Activated CD4-positive, alpha-beta T cell treated with anti-CD3 and anti-CD28 coated beads for 36 hours (primary cell): ENCODE measurements around the gene MTUS2. TPM values are rescaled to one million over a fixed set of nuclear protein-coding genes. Genes with fewer than 3 reads are reported as not detected.

ENCODE experiments used
- ATAC-seq: fragments of 200-7000 bp; cut with Tn5 transposase; one replicate; pipeline ENCODE4 v1.10.0; 2021; ENCODE audit warnings: mild to moderate bottlenecking, moderate library complexity
- CTCF ChIA-PET: fragments of 350-600 bp; sonication (Branson Sonifier 250); formaldehyde crosslinking; loops from one replicate; lab custom pipeline; 2021; ENCODE audit warnings: antibody characterized with exemption; lab: Charles Lee
- POLR2A ChIA-PET: fragments of 350-600 bp; sonication (Branson Sonifier 250); formaldehyde crosslinking; loops from one replicate; lab custom pipeline; 2021; ENCODE audit warnings: antibody characterized with exemption, inconsistent platforms; lab: Charles Lee
- DNase-seq: peaks from one replicate; pipeline ENCODE4 v3.0.0-alpha.2; 2020
- H3K27ac Mint-ChIP-seq: one replicate; pipeline ENCODE4 v1.8.0; 2021; ENCODE audit warnings: mixed read lengths
- H3K27me3 Mint-ChIP-seq: one replicate; pipeline ENCODE4 v1.8.0; 2021; ENCODE audit warnings: mixed read lengths
- H3K36me3 Mint-ChIP-seq: one replicate; pipeline ENCODE4 v1.8.0; 2021; ENCODE audit warnings: low read depth, mixed read lengths
- H3K4me1 Mint-ChIP-seq: one replicate; pipeline ENCODE4 v1.8.0; 2021; ENCODE audit warnings: mixed read lengths
- H3K4me3 Mint-ChIP-seq: one replicate; pipeline ENCODE4 v1.8.0; 2021; ENCODE audit warnings: mild to moderate bottlenecking, moderate library complexity, mixed read lengths
- H3K9me3 Mint-ChIP-seq: one replicate; pipeline ENCODE4 v1.8.0; 2021; ENCODE audit warnings: low read depth, mixed read lengths
- intact Hi-C, 2 experiments: fragments of 100-400 bp; cut with DNase I in 1 of 2; cut with micrococcal nuclease in 1 of 2; formaldehyde crosslinking; loops; one replicate each; pipeline versions ENCODE4 v1.14.2 to v1.15.1; 2022 to 2024; cut with DNase I, micrococcal nuclease
- total RNA-seq, 2 experiments: library from RNA; stranded (reverse); gene quantifications; one replicate each; pipeline ENCODE4 v1.2.3, GENCODE V29; 2021

Gene MTUS2
- under 1 TPM in 1 of 2 experiments, not detected in 1; 0.05 TPM for total RNA-seq

- H3K9me3 Mint-ChIP-seq: peaks cover 4% of the 10 kb centered on the region
- no peaks in the 10 kb centered on the region for H3K36me3 Mint-ChIP-seq
- ChIA-PET POLR2A (no interaction called here), CTCF (interaction anchor here (0.6 to 1.8 kb wide), 5 partner anchors 19 to 845 kb away, joined by 3 to 5 read pairs (median 4); no protein-coding TSS in a partner anchor)
- H3K27ac Mint-ChIP-seq: no peak within 1 kb of the TSS
- peaks cover 55% of the 10 kb centered on the region for H3K27me3 Mint-ChIP-seq
- H3K4me1 Mint-ChIP-seq: peaks cover 2% of the 10 kb centered on the region
- peak within 1 kb of the TSS; percentile 56 for H3K4me3 Mint-ChIP-seq
- peak; percentile 28 for ATAC-seq
- peak; percentile 54 for DNase-seq
- intact Hi-C loops: no loop called here
Observed at GRCh38 chr13:28820099-28821051, at the start of gene MTUS2. Gene MTUS2, plus strand, starts transcription at chr13:28820339.

DNA sequence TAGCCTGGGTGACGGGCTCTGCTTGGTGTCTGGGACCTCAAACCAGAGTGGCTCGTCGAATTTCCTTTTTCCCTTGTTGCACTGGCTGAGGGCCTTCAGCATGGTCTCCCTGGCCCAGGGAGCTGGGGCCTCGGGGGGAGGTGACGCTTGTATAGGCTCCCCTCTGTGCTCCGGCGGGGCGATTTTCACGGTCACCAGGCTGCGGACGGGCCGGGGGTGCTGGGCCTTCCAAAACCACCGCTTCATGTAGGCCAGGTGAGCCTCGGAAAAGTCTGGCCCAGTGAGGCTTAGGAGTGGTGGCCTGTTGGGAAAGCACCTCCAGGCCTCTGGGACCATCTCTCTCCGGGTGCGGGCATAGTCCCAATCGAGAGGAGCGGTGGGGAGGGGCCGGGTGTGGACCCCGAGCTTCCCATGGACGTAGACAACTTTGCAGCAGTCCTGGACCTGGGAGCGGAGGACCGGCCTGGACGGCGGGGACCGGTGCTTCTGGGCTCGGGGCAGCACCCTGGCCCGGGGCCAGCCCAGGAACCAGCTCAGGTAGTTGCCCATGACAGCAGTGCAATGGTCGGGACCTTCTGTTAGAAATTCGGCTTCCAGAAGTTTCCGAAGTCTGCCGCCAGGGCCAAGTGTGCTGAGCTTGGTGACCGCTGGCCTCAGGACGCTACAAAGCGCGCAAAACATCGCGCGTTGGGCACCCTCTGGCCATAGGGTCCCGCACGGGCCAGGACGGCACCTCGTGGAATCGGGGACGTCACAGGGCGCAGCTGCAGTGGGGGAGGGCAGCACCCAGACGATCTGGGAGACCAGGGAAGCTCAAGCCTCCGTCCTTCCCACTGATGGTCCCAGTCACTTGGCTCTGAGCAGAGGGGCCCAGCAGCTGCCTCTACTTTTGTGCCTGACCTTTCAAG, 41.6 kb upstream of the MTUS2 start:
- CTCF ChIA-PET: no interaction called here
- no peak for ATAC-seq
- DNase-seq: no peak
- POLR2A ChIA-PET: no interaction called here
- Mint-ChIP-seq H3K27me3 (peaks cover 25% of the 10 kb centered on the region), H3K36me3 (peaks cover 4% of the 10 kb centered on the region), H3K4me1 (no peaks in the 10 kb centered on the region), H3K4me3 (no peak overlapping the region), H3K27ac (no peak overlapping the region), H3K9me3 (peaks cover 8% of the 10 kb centered on the region)
- intact Hi-C loops: no loop called here

DNA sequence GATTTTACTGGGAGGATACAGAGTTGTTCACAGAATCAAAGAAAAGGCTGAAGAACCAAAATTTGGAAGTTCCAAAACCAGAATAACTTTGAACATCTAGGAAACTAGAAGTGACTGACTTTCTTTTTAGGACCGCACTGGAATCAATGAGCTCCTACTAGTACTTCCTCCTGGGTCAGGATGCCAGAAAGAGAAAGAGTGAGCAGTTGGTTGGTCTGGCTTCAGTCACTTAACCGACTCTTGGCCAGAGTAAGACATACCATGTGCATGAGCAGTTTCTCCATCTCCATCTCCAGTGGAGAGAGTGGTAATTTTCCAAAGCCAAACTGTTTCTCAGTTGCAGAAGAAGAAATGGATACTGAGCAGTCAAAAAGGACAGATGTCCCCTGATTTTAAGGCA, 27.1 kb upstream of the MTUS2 start:
- no peaks in the 10 kb centered on the region for H3K36me3 Mint-ChIP-seq
- no peaks in the 10 kb centered on the region for H3K4me1 Mint-ChIP-seq
- DNase-seq (no peak), ATAC-seq (no peak)
- no peak overlapping the region for H3K4me3 Mint-ChIP-seq
- ChIA-PET POLR2A (no interaction called here), CTCF (no interaction called here)
- H3K27me3 Mint-ChIP-seq: peaks cover 25% of the 10 kb centered on the region
- intact Hi-C loops: no loop called here
- no peak overlapping the region for H3K27ac Mint-ChIP-seq
- H3K9me3 Mint-ChIP-seq: no peaks in the 10 kb centered on the region

- Mint-ChIP-seq H3K27me3 (peaks cover 23% of the 10 kb centered on the region), H3K27ac (no peak overlapping the region), H3K4me1 (no peaks in the 10 kb centered on the region), H3K9me3 (no peaks in the 10 kb centered on the region), H3K36me3 (no peaks in the 10 kb centered on the region), H3K4me3 (no peak overlapping the region)
- intact Hi-C loops: no loop called here
- ATAC-seq (no peak), DNase-seq (no peak)
- ChIA-PET POLR2A (no interaction called here), CTCF (interaction anchor here (0.6 to 1.4 kb wide), 3 partner anchors 19 to 55 kb away, joined by 3 to 6 read pairs (median 5); partner anchors contain the start of gene MTUS2)
Observed at GRCh38 chr13:28794396-28794795, 25.7 kb upstream of the MTUS2 start.

DNA sequence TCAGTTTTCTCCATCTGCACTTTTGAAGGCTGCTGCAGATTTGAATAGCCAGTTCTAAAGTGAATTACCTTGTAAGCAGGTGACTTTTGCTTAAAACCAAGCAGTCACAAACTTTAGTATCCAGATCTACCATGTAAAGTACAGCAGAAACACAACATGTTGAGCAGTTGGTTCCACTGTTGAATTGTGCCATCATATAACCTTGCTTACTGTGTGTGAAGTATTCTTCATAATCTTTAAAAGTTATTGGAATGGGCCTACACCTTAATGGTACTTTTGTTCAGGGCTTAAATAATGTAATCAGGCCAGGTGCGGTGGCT, 23.2 kb upstream of the MTUS2 start:
- DNase-seq: no peak
- H3K4me3 Mint-ChIP-seq: peak overlapping the region; percentile 32
- H3K27ac Mint-ChIP-seq: no peak overlapping the region
- no peaks in the 10 kb centered on the region for H3K4me1 Mint-ChIP-seq
- H3K36me3 Mint-ChIP-seq: no peaks in the 10 kb centered on the region
- ATAC-seq: no peak
- no peaks in the 10 kb centered on the region for H3K9me3 Mint-ChIP-seq
- peaks cover 19% of the 10 kb centered on the region for H3K27me3 Mint-ChIP-seq
- intact Hi-C loops: loop anchor here (1.0 to 5.0 kb wide), 4 partner anchors 115 to 738 kb away; no protein-coding TSS in a partner anchor
- CTCF ChIA-PET: interaction anchor here (0.6 to 1.6 kb wide), 23 partner anchors 14 to 567 kb away, joined by 3 to 8 read pairs (median 3); partner anchors contain the start of gene POMP
- POLR2A ChIA-PET: no interaction called here

DNA sequence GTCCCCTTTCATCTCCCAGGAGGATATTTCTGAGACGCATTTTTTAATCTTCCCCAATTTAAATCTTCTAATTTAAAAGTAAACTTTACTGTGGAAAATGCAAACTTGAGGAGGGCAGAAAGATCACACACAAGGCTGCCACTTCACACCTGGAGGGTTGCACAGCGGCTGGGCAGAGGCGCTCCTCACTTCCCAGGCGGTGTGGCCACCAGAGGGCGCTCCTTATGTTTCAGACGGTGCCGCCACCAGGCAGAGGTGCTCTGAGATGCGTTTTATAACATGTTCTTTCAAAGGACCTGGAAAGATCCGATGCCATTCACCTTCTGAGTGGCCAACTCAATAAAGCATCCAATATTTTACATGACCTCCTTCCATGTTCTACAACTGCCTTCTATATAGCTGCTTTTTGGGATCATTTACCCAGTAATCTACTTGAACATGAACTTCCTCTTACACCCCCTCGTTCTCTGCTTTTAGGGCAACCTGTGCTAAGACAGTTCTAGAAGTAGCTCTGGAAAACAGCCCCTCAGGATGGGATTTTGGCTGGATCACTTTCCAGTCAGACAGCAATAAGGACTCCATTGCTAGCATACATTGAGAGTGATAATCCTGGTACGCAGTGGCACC, 14.8 kb upstream of the MTUS2 start:
- Mint-ChIP-seq H3K4me1 (no peaks in the 10 kb centered on the region), H3K27me3 (peaks cover 11% of the 10 kb centered on the region), H3K36me3 (no peaks in the 10 kb centered on the region), H3K9me3 (peaks cover 15% of the 10 kb centered on the region), H3K4me3 (no peak overlapping the region), H3K27ac (no peak overlapping the region)
- DNase-seq (peak; percentile 78), ATAC-seq (no peak)
- ChIA-PET POLR2A (no interaction called here), CTCF (interaction anchor here (1.6 to 1.8 kb wide), 2 partner anchors 8 to 18 kb away, joined by 5 to 6 read pairs; no protein-coding TSS in a partner anchor)
- intact Hi-C loops: loop anchor here in 1 of 2 experiments (1.0 kb wide), 1 partner anchor 558 kb away; no protein-coding TSS in a partner anchor

- H3K9me3 Mint-ChIP-seq: peaks cover 2% of the 10 kb centered on the region
- ChIA-PET CTCF (interaction anchor here (0.7 kb wide), 1 partner anchor 19 kb away, joined by 3 read pairs; no protein-coding TSS in a partner anchor), POLR2A (no interaction called here)
- peaks cover 38% of the 10 kb centered on the region for H3K27me3 Mint-ChIP-seq
- intact Hi-C loops: no loop called here
- ATAC-seq (no peak), DNase-seq (no peak)
- no peak overlapping the region for H3K4me3 Mint-ChIP-seq
- H3K4me1 Mint-ChIP-seq: peaks cover 2% of the 10 kb centered on the region
- H3K36me3 Mint-ChIP-seq: no peaks in the 10 kb centered on the region
- H3K27ac Mint-ChIP-seq: no peak overlapping the region
Observed at GRCh38 chr13:28817204-28817603, 2.9 kb upstream of the MTUS2 start.

GRCh38 chr13:28819046-28819730, 951 bp upstream of the MTUS2 start:
- Mint-ChIP-seq H3K9me3 (peaks cover 4% of the 10 kb centered on the region), H3K27me3 (peaks cover 52% of the 10 kb centered on the region), H3K36me3 (no peaks in the 10 kb centered on the region), H3K27ac (no peak overlapping the region), H3K4me3 (no peak overlapping the region), H3K4me1 (peaks cover 2% of the 10 kb centered on the region)
- intact Hi-C loops: loop anchor here in 1 of 2 experiments (2.0 kb wide), 1 partner anchor 544 kb away; no protein-coding TSS in a partner anchor
- DNase-seq: peak; percentile 6
- POLR2A ChIA-PET: interaction anchor here (0.7 kb wide), 1 partner anchor 23 kb away, joined by 4 read pairs; no protein-coding TSS in a partner anchor
- ATAC-seq: no peak
- CTCF ChIA-PET: interaction anchor here (0.8 to 1.8 kb wide), 4 partner anchors 11 to 91 kb away, joined by 3 to 5 read pairs (median 4); no protein-coding TSS in a partner anchor

DNA sequence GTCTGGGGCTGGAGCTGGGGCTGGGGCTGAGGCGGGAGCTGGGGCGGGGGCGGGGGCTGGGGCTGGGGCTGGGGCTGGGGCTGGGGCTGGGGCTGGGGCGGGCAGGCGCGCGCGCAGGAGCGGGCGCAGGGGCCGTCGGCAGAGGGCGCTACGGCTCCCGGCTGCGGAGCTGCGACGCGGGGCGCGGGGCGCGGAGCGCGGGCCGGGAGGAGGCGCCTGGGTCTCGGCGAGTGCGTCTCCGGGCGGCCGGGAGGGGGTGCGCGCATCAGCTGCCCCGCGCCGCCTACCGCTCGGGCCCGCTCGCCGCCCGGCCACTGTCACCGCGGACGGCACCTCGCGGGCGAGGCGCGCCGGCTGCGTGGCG, 422 bp upstream of the MTUS2 start:
- H3K4me3 Mint-ChIP-seq: no peak overlapping the region
- peak; percentile 92 for ATAC-seq
- H3K9me3 Mint-ChIP-seq: peaks cover 4% of the 10 kb centered on the region
- peaks cover 54% of the 10 kb centered on the region for H3K27me3 Mint-ChIP-seq
- H3K27ac Mint-ChIP-seq: no peak overlapping the region
- peak; percentile 78 for DNase-seq
- no peaks in the 10 kb centered on the region for H3K36me3 Mint-ChIP-seq
- intact Hi-C loops: loop anchor here in 1 of 2 experiments (2.0 kb wide), 1 partner anchor 543 kb away; no protein-coding TSS in a partner anchor
- ChIA-PET CTCF (interaction anchor here (1.0 to 1.8 kb wide), 3 partner anchors 10 to 91 kb away, joined by 3 to 5 read pairs (median 4); no protein-coding TSS in a partner anchor), POLR2A (no interaction called here)
- H3K4me1 Mint-ChIP-seq: peaks cover 2% of the 10 kb centered on the region

DNA sequence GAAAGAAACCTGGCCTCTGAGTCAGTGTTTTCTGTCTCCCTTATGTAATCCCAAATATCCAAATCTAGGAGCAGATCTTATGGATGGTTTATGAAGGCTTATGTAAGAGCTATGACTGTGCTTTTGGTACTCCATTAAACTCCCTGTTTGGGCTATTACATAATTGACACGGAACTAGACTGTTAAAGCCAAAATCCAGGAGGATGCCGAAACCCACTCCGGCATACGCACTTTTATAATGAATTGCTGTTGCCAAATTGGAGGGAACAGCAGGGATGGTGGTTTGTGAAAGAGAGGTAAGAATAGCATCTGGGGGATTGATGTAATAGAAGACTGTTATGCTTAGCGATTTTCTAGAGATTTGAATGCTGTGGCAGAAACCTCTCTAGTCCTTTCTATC, 2.0 kb downstream of the MTUS2 start:
- Mint-ChIP-seq H3K27ac (no peak overlapping the region), H3K27me3 (peaks cover 51% of the 10 kb centered on the region), H3K9me3 (peaks cover 6% of the 10 kb centered on the region), H3K4me1 (peaks cover 2% of the 10 kb centered on the region), H3K4me3 (no peak overlapping the region), H3K36me3 (no peaks in the 10 kb centered on the region)
- ChIA-PET POLR2A (no interaction called here), CTCF (no interaction called here)
- DNase-seq (no peak), ATAC-seq (no peak)
- intact Hi-C loops: no loop called here
